Rectal smooth muscle tissue (tissue), 1 donor: Measurements from ENCODE around the gene TRPM5.
A peak's percentile ranks its signal among the peaks of the same experiment; 100 is the strongest.

ENCODE experiments used
- H3K27ac ChIP-seq: one replicate; pipeline ENCODE4 v1.7.0; 2013; ENCODE audit warnings: low read depth, low read length, inconsistent platforms
- H3K27me3 ChIP-seq: one replicate; pipeline ENCODE4 v1.7.0; 2013; ENCODE audit warnings: low read length; ENCODE audit not compliant: control insufficient read depth, insufficient read depth
- H3K36me3 ChIP-seq: one replicate; pipeline ENCODE4 v1.7.0; 2013; ENCODE audit warnings: low read length; ENCODE audit not compliant: control insufficient read depth, insufficient read depth
- H3K4me1 ChIP-seq: one replicate; pipeline ENCODE4 v1.7.0; 2013; ENCODE audit warnings: low read length; ENCODE audit not compliant: control insufficient read depth, insufficient read depth
- H3K4me3 ChIP-seq: one replicate; pipeline ENCODE4 v1.7.0; 2013; ENCODE audit warnings: low read length
- H3K9ac ChIP-seq: one replicate; pipeline ENCODE4 v1.7.0; 2013; ENCODE audit warnings: low read length

TRPM5 gene

DNA sequence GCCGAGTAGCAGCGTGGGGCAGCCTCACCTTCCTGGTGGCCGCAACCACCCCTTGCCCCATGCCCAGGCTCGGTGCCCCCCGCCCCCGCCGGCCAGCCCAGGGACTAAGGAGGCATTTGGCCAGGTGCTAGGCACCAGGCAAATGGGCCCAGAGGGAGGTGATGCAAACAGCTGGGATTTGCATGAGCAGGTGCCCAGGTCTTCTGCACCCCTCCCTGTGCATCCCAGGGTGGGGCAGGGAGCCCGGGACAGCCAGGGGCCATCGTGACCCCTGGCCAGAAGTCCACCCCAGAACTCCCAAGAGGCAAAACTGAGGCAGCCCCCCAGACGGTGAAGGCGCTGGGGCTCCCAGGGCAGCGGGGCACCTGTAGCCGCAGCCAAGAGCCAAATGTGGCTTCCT is 18.1 kb downstream of the TRPM5 start:
- H3K36me3 ChIP-seq, result no peaks in the 10 kb centered on the region
- no peaks in the 10 kb centered on the region for H3K27me3 ChIP-seq
- H3K27ac ChIP-seq, result no peak overlapping the region

DNA sequence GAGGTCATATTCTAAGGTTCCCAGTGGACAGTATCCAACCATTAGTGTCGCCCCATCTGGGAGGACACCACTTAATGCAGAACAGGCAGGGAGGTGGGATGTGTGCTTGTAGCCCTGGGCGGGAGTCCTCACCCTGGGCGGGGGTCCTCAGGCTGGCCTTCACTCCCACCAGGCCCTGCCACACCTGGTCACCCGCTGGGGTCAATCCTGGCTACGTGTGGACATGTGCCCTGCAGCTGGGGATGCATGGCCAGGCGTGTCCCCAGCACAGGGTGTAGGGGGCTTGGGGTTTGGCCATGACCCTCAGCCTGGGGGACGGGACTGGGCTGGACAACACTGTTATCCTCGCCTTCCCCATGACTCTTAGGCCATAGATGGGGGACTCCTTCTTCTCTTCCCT is 18.8 kb downstream of the TRPM5 start:
- Histone ChIP-seq H3K27ac (no peak overlapping the region), H3K27me3 (no peaks in the 10 kb centered on the region), H3K36me3 (no peaks in the 10 kb centered on the region), H3K4me1 (peaks cover 1% of the 10 kb centered on the region), H3K4me3 (no peak overlapping the region), H3K9ac (no peak overlapping the region)

More for the DNA sequence above, 18.1 kb downstream of the TRPM5 start:
- H3K4me1 ChIP-seq, result no peaks in the 10 kb centered on the region
- H3K4me3 ChIP-seq, result no peak overlapping the region
- H3K9ac ChIP-seq, result no peak overlapping the region

DNA sequence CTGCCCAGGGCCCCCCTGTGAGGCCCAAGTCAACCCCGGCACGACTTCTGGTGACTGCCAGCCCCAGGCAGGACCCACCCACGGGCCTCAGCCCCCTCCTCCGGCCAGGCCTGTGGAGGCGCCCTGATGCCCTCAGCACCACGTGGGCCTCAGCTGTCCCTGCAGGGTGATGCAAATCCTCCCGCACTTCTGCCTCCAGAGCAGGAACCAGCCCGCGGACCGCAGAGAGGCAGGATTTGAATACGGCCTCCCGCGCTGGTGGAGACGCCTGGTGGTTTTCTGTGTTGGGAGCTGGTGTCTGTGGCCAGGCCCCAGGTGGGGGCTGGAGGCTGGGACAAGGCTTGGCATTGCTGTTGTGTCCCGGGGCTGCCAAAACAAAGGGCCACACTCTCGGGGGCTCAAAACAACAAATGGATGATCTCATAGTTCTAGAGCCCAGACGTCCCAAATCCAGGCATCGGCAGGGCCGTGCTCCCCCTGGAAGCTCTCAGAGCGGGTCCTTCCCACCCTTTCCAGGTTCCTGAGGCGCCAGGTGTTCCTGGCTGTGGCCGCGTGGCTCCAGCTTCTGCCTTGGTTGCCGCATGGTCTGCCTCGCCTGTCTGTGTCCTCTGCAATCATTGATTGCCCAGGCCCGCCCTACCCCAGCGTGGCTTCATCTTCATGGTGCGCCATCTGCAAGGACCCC is 19.4 kb downstream of the TRPM5 start:
- no peak overlapping the region for H3K9ac ChIP-seq
- H3K27me3 ChIP-seq, result no peaks in the 10 kb centered on the region
- no peak overlapping the region for H3K4me3 ChIP-seq
- H3K4me1 ChIP-seq, result peaks cover 2% of the 10 kb centered on the region
- no peaks in the 10 kb centered on the region for H3K36me3 ChIP-seq
- H3K27ac ChIP-seq, result no peak overlapping the region

DNA sequence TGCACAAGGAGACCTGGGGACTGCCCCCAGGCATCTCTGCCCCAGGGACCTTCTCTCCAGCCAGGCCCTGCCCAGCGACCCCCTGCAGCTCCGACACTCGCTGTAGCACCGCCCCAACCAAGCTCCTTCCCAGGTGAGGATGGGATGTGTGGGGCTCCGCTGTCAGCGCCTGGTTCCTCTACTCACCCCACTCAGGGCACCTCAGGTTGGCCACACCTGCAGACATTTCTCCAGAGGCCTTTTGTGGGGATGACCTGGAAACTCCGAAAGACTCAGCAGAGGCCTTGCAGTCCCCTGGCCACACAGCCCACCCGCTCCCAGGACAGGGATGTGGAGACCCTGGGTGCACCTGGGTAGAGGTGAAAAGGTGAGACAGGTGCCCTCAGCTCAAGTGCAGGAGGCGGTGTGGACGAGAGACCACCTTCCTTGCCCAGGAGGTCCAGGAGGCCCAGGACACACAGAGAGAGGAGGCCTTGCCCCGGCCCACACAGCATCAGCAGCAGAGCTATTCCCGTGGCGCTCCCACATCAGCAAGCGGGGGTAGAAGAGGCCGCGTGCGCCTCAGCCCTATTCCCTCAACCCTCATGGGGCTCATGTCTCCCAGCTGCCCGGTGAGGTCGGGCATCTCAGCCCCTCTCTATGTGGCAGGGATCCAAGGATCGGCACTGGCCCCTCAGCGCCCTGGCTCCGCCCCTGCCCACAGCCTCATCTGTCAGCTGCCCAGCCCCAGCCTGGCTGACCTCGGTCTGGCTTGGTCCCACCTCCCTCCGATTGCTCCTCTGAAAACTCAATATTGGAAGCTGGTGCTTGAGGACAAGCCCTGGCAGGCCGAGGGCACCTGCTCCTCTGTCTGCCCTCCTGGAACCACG is 20.9 kb downstream of the TRPM5 start:
- Histone ChIP-seq H3K27me3 (no peaks in the 10 kb centered on the region), H3K36me3 (no peaks in the 10 kb centered on the region), H3K4me3 (no peak overlapping the region), H3K9ac (no peak overlapping the region), H3K4me1 (peaks cover 2% of the 10 kb centered on the region), H3K27ac (no peak overlapping the region)

DNA sequence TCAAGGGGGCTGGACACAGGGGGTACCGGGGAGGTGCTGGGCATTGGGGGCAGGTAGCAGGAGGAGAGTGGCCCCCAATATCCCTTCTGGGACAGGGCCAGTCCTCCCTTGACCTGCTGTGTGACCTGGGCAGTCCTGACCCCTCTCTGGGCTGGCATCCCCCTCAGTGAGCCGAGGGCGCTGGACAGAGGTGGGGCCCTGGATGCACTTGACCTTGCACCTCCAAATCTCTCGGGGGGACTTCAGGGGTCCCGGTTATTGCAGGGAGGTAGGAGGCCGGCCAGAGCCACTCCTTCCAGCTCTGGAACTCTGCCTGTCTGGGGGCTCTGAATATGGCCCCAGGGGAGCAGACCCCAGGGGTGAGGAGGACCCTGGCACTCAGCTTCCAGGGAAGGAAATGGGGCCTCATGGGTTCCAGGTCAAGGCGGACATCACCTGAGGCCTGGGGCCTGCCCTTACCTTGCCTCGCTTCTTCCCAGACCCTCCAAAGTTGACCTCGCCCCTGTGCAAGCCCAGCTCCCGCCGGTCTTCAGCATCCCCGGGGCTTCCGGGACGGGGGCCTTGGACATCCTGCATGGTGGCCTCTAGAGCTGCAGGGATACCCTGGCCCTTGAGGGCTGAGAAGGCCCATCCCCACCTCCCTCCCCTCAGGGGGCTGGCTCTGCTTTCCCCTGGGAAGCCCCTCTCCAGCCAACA is 21.7 kb downstream of the TRPM5 start:
- Histone ChIP-seq H3K4me1 (peaks cover 2% of the 10 kb centered on the region), H3K9ac (no peak overlapping the region), H3K36me3 (no peaks in the 10 kb centered on the region), H3K27me3 (no peaks in the 10 kb centered on the region), H3K4me3 (no peak overlapping the region), H3K27ac (no peak overlapping the region)

DNA sequence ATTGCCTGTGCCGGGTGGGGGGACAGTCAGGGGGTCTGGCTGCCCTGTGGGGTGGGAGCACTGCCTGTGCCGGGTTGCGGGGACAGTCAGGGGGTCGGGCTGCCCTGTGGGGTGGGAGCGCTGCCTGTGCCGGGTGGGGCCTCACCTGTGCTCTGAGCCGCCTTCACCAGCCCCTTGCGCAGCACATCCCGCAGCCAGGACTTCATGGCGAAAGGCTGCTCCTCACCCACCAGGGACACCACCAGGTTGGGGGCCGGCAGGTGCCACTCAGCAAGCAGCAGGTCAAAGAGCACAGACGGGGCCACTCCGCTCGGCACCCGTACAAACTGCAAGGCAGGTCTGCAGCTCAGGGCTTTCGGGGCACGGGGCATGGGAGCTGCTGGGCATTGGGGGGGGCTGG is 22.3 kb downstream of the TRPM5 start:
- Histone ChIP-seq H3K4me3 (no peak overlapping the region), H3K9ac (no peak overlapping the region), H3K27ac (no peak overlapping the region), H3K4me1 (peaks cover 2% of the 10 kb centered on the region), H3K36me3 (no peaks in the 10 kb centered on the region), H3K27me3 (no peaks in the 10 kb centered on the region)

DNA sequence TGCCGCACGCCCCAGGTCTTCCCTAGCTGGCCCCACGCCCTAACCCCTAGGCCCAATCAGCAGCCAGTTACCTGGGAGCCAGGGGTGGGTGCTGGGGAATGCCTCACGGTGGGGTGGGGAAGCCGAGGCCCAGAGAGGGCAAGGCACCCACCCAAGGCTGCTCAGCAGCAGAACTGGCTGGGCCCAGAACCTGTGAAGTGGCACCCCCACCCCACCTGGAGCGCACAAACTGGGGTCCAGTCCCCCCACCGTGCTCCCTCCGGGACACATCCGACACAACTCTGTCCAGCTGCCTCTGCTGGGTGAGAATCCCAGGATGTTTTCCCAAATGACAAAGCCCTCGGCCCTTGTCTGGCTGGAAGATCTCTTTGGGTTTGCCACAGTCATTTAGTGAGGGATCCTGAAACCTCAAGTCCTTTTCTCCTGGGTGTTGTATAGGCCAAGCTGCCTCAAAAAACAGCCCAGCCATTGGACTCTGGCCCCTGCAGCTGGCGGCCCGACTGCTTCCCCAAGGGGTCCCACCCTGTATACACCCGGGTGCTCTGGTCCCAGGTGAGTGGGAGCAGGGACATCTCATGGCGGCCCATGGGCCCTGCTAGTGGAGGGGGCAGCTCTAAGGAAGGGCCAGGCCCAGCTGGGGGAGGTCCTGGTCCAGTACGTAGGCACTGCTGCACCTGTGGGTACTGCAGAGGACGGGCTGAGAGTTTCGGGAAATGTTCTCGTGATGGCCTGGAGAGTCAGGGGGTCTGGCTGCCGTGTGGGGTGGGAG is 22.9 kb downstream of the TRPM5 start:
- no peaks in the 10 kb centered on the region for H3K36me3 ChIP-seq
- H3K4me3 ChIP-seq, result no peak overlapping the region
- no peak overlapping the region for H3K9ac ChIP-seq
- H3K27ac ChIP-seq, result no peak overlapping the region
- H3K4me1 ChIP-seq, result peaks cover 2% of the 10 kb centered on the region
- no peaks in the 10 kb centered on the region for H3K27me3 ChIP-seq

DNA sequence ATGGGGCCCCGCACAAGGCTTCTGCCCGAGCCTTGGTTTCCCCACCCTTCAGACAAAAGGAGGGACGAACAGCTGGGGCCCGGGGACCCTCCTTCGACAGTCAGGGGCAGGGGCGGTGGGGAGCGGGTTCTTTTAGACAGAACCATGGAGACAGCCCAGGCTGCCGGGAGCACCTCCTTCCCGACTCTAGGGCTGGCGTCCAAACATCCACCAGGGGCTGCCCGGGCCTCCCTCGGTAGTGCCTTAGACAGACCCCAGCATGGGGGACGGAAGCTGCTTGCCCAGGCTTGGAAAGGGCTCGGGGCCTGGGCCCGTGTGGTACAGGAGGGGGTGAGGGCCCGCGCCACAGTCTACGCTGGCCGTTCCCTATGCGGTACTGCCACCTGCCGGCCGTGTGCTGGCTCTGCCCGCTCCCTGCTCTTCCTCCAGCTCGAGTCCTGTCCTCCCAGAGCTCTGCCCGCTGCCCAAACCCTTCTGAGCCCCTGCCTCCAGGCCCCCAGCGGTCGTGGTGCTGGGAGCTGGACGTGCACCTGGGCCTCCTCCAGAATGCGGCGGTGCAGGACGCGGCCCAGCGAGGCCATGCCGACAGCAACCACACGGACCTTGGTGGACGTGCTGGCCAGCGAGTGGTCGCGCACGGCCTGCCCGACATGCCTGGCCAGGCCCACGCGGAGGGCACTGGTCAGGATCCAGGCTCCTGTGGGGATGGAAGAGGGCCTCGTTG is 23.6 kb downstream of the TRPM5 start:
- Histone ChIP-seq H3K9ac (no peak overlapping the region), H3K4me1 (peaks cover 2% of the 10 kb centered on the region), H3K36me3 (no peaks in the 10 kb centered on the region), H3K27ac (peak overlapping the region; percentile 33), H3K4me3 (peak overlapping the region; percentile 44), H3K27me3 (no peaks in the 10 kb centered on the region)

DNA sequence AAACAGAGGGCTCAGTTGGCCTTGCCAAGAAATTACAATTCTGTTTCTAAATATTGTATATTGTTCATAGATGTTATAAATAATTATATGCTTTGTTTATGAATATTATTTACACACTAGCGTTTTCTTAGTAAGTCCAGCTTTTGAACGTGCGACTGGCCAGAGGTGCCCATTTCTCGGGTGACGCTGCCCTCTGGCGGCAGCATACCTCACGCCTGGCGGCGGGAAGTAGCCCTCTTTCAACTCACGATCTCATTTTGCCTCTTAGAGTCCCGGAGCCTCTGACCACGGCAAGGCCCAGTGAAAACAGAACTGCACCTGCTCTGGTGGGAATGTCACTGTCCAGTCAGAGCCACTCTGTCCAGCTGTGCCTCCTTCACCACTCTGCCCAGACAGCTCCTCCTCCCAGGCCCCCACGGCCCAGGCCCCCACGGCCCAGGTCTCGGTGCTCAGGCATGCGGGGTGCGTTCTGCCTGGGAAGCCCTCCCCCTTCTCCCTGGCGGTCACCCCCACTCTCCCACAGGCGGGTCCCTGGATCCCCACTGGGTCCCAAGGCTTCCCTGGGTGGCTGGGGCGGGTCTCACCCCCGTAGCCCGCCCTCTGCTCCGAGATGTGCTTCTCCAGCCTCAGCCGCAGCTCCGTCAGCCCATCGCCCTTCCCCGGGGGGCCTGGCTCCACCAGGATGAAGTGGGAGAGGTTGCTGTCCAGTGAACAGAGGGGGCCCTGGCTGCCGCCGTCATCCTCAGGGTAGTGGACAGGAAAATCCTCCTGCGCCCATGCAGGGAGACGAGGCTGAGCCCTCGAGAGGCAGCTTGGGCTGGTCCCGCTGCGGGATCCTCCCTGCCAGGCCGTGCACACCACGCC is 24.4 kb downstream of the TRPM5 start:
- Histone ChIP-seq H3K4me1 (peaks cover 2% of the 10 kb centered on the region), H3K4me3 (no peak overlapping the region), H3K9ac (no peak overlapping the region), H3K27me3 (no peaks in the 10 kb centered on the region), H3K36me3 (no peaks in the 10 kb centered on the region), H3K27ac (peak overlapping the region; percentile 33)

DNA sequence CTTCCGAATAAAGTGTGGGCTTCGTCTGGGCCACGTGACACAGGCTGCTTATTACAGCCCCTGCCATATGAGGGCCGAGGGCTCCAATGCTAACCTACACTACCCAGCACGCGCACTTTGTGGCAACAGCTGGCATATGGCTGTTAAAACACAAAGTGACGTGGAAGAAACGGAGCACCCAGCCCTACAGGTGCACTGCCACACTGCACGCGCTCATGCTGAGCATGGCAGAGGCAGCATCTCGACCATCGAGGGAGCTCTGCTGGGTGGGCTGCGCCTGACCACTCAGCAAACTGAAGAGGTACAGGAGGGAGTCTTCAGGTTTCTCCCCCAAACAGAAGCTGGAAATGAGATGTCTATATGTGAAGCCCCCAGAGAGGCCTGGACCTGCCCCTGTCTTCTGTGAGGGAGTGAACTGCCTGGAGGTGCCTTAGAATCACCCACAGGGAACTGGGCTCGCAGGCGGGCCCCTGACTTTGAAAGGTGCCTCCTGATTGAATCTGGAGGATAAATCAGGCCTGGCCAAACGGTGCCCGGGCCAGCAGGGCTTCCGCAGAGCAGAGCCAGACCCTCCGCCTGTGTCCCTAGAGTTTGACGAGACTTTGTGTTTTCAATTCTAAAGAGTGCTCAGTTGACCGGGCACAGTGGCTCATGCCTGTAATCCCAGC is 25.5 kb downstream of the TRPM5 start:
- H3K36me3 ChIP-seq, result no peaks in the 10 kb centered on the region

More for the DNA sequence above, 25.5 kb downstream of the TRPM5 start:
- H3K9ac ChIP-seq, result no peak overlapping the region
- no peak overlapping the region for H3K4me3 ChIP-seq
- no peak overlapping the region for H3K27ac ChIP-seq
- H3K27me3 ChIP-seq, result no peaks in the 10 kb centered on the region
- peaks cover 2% of the 10 kb centered on the region for H3K4me1 ChIP-seq
